Pulmonary artery endothelial cell (primary cell): Measurements from ENCODE around the gene CSPG4. TPM values are rescaled to one million over a fixed set of nuclear protein-coding genes. Genes with fewer than 3 reads are reported as not detected.
"Not testable (repeated sequence)": the region's sequence is repeated elsewhere in the genome, so short reads cannot be mapped to it uniquely, and the experiment has no call there.

Experiments used
- DNase-seq: peaks from one replicate; pipeline ENCODE4 v3.0.0-alpha.2; 2011; ENCODE audit warnings: low read depth, low spot score
- total RNA-seq: library from RNA; depleted of rRNA; stranded (reverse); fragments of >200 nt; gene quantifications from 2 replicates; pipeline ENCODE4 v1.2.3, GENCODE V29; 2014

Gene CSPG4
- total RNA-seq, 1 donor from 2014 or later = under 0.01 TPM

GRCh38 chr15:75725006-75725718 is 12.5 kb upstream of the CSPG4 start:
- no peak for DNase-seq

- DNase-seq = peak; percentile 75
Measured at GRCh38 chr15:75723847-75724660, 11.4 kb upstream of the CSPG4 start.

DNA sequence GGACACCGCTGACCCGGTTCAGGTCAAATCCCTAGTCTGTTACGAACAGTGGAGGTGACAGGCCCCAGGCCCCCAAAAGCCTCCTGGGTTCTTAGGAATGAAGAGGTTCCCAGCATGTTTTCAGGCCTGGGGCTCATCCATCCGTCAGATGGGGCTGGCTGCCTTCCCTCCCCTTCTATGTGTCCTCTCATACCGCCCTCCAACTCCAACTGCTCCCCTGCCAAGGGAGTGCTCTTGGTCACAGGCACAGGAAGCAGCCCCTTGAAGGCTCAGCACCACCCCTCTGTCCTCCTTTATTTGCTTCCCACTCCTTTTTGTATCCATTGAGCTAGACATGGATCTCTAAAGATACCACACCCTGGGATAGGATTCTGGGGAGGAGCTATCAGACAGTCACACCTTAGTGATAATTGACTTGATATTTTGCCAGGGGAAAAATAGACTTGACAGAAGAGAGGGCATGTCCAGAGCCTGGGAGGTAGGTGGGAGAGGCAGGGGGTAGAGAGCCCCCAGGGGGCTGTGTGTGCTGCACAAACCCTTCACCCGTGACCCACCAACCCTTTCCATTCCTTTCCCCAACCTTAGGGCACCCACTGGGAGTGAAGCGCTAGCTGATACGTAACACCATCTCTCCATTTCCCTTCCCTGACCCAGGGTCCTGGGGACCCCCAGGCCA is 10.7 kb upstream of the CSPG4 start:
- DNase-seq = no peak

GRCh38 chr15:75721923-75722870 is 9.5 kb upstream of the CSPG4 start:
- DNase-seq = no peak

GRCh38 chr15:75721480-75721922 is 8.9 kb upstream of the CSPG4 start:
- DNase-seq = no peak

DNA sequence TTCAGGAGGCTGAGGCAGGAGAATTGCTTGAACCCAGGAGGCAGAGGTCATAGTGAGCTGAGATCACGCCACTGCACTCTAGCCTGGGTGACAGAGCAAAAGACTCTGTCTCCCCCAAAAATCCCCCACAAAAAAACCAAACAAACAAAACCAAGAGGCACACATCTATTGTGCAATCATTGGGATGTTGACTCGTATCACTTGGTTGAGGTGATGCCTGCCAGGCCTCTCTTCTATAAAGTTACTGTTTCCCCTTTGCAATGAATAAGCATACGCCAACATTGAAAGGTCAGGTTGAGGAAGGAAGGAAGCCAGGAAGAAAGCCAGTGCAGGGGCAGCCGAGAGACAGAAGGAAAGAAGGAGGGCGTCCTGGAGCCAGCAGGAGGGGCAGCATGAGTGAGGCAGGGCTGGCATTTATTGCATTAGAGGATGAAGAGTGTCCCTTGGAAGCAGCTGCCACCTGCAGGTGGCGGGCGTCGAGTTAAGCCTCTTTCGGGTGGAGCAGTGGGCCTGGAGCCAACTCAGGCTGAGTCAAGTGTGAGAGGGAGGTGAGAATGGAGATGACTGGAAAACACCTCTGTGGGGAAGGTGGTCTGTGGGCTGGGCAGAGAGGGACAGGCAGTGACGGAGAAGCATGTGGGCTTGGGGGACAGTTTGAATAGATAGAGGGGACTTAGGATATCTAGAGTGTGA is 8.3 kb upstream of the CSPG4 start:
- no peak for DNase-seq

- no peak for DNase-seq
Measured at GRCh38 chr15:75720297-75720696, 7.6 kb upstream of the CSPG4 start.

GRCh38 chr15:75718328-75718727 is 5.7 kb upstream of the CSPG4 start:
- DNase-seq = no peak

- DNase-seq = not testable (repeated sequence)
Measured at GRCh38 chr15:75717001-75717400, 4.4 kb upstream of the CSPG4 start.

DNA sequence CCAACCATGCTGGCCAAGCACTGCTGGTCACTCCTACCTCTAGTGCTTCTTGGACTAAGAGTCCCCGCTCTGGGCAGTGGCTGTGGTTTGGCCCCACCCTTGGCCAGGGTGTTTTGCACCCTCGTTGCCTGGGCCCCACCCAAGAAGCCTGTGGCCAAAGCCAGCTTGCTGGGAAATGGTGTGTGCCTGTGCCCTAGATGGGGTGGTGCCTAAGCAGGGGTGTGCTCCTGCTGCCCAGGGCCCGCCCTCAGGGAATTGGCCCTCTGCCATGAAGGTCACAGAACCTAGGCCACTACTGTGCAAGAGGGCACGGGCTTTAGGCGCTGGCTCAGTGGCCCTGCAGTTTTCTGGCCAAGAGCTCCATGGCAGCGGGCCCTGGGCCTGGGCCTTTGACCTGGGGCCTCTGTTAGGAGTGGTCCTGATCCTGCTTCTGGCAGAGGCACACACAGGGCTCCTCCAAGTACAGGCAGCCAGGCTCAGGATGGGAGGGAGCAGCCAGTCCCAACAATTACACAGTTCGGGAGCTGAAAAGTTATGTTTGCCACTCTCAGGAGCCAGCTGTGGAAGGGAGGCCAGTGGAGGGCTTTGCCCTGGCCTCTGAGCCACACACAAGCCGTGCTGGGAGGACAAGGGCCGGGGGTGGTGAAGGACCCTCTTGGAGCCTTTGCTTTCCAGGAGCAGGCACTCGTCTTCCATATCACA is 3.8 kb upstream of the CSPG4 start:
- DNase-seq = not testable (repeated sequence)

DNA sequence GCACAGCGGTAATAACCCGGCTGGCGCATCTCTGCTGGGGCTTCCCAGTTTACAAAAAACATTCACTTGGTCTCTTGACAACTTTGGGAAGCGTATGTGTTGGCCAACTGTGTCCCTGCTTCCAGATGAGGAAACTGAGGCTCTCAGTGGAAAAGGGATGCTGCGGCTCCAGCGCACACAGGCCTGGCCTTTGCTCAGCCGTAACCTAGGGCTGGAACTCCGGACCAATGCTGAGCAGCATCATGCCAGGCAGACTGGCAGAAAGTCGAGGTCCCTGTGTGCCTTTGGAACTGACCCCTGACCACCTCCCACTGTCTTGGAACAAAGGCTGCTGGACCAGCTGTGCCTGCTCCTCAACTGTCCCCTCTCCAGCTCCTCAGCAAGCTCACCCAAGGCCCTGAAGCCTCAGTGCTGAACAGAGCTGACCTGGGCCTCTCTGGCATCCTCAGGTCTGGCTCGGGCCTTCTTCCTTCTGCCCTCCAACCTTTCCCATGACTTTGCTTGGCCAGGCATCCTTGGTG is 2.7 kb upstream of the CSPG4 start:
- not testable (repeated sequence) for DNase-seq

DNA sequence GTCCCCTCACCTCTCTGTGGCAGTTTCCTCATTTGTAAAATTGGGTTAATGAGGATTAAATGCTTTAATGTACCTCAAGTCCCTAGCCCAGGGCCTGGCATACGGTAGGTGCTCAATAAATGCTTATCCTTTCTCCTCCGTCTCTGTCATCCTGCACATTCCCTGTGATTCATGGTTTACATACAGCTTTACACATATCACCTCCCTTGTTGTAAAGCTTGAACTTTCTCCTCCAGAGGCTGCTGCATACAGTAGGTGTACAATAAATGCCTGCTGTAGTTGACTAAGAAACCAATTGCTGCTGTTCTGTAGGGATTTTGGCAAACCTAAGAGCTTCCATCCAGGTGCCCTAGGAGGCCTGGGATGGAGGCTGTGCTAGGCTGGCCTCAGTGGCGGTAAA is 1.5 kb upstream of the CSPG4 start:
- DNase-seq = no peak

DNA sequence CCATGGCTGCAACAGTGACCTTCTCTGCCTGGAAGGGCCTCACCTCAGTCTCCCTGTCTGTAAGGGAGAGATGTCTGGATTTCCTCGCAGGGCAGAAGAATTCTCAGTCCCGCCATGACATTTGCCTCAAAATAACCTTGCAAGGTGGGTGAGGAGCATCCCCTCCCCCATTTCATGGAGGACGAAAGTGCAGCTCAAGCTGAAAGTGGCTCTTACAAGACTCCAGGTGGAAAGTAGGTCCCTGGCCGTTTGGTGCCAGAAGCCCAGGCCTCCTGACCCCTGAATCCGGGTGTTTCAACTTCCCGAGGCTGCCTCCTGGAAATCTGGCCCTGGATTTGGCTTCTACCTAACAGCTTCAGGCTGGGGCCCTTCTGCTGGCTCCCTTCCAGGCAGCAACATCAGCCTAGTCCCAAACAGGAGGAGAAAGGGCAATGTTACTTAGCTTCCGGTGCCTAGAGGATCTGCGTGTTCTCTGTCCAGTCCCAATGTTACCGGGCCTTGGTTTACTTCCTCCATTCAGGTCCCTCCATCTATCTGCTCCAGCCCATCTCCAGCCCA is 769 bp upstream of the CSPG4 start:
- no peak for DNase-seq

- not testable (repeated sequence) for DNase-seq
Measured at GRCh38 chr15:75711495-75711894, 1.2 kb downstream of the CSPG4 start.

GRCh38 chr15:75710874-75711273 is 1.8 kb downstream of the CSPG4 start:
- not testable (repeated sequence) for DNase-seq

GRCh38 chr15:75709458-75709857 is 3.2 kb downstream of the CSPG4 start:
- not testable (repeated sequence) for DNase-seq

- no peak for DNase-seq
Measured at GRCh38 chr15:75706682-75706954, 6.0 kb downstream of the CSPG4 start.

- DNase-seq = no peak
Measured at GRCh38 chr15:75705854-75706681, 6.6 kb downstream of the CSPG4 start.

- DNase-seq = not testable (repeated sequence)
Measured at GRCh38 chr15:75705375-75705774, 7.3 kb downstream of the CSPG4 start.
